GM18499 (cell line): Measurements from ENCODE around the gene SEC23IP.
"Not testable (repeated sequence)": the region's sequence is repeated elsewhere in the genome, so short reads cannot be mapped to it uniquely, and the experiment has no call there.

Experiments
- ATAC-seq: cut with Tn5 transposase; IDR thresholded peaks from one replicate; pipeline ENCODE4 v1.9.1; 2021; ENCODE audit warnings: moderate number of reproducible peaks; ENCODE audit not compliant: insufficient read depth, unreplicated experiment

Gene SEC23IP

DNA sequence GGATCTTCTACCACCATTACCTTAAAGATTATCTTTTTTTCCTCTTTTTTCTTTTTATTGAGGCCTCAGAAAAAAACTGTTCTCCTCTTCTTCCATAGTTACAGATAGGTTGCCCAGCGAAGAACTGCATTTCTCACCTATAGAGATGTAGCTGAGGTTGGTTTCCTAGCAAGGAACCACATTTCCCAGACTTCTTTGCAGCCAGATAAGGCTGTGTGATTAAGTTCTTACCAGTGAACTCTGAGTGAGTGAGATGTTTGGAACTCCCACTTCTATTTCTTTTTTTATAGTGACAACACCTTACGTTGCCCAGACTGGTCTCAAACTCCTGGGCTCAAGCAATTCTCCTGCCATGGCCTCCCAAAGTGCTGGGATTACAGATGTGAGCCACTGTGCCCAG is 14.0 kb upstream of the SEC23IP start:
- no peak for ATAC-seq

DNA sequence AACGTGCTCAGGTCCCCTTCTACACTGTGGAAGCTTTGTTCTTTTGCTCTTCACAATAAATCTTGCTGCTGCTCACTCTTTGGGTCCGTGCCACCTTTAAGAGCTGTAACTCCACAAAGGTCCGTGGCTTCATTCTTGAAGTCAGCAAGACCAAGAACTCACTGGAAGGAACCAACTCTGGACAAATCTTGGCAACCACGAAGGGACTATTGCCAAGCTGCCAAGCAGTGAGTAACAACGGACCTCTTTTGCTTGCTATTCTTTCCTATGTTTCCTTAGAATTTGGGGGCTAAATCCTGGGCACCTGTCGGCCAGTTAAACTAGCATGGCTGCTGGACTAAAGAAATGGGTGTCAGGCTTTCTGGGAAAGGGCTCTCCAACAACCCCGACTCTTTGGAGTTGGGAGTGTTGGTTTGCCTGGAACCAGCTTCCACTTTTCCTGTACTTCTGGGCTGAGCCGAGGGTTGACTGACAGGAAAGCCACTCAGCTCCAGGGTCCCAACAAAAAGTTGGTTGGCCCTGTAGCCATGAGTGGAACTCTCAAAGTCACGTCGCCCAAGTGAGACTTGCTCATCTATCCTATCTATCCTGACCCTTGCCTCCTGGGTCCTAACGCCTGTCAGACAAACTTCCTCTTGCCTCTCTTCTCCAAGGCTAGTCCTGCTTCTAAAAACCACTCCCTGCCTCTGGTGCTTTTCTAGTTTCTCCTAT is 8.5 kb upstream of the SEC23IP start:
- ATAC-seq: not testable (repeated sequence)

- not testable (repeated sequence) for ATAC-seq
These were observed 6.5 kb upstream of the SEC23IP start for GRCh38 chr10:119886070-119886469.

DNA sequence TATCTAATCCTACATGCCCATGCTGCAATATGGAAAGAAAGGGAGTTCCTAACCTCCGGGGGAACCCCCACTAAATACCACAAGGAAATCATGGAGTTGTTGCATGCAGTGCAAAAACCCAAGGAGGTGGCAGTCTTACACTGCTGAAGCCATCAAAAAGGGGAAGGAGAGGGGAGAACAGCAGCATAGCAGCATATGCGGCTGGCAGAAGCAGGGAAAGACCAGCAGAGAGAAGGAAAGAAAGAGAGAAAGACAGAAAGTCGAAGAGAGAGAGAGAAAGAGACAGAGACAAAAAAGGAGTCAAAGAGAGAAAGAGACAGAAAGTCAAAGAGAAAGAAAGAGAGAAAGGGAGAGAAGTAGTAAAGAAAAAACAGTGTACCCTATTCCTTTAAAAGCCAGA is 3.8 kb upstream of the SEC23IP start:
- not testable (repeated sequence) for ATAC-seq

DNA sequence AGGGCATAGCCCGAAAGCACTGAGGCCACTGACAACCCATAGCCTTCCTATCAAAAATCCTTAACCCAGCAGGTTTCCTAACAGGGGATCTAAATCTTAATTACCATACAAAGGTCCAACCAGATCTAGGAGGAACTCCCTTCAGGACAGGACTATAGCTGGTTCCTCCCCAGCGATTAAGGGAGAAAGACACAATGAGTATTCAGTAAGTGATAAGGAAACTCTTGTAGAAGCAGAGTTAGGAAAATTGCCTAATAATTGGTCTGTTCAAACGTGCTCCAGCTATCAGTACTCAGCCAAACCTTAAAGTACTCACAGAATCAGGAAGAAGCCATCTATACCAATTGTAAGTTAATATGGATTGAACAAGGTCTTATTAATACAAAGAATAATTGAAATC is 3.3 kb upstream of the SEC23IP start:
- not testable (repeated sequence) for ATAC-seq

GRCh38 chr10:119890307-119890706 is 2.2 kb upstream of the SEC23IP start:
- ATAC-seq: not testable (repeated sequence)

GRCh38 chr10:119891849-119892187 is 712 bp upstream of the SEC23IP start:
- ATAC-seq: not testable (repeated sequence)

GRCh38 chr10:119893074-119893473 is 544 bp downstream of the SEC23IP start:
- no peak for ATAC-seq

GRCh38 chr10:119893845-119894427 is 1.4 kb downstream of the SEC23IP start:
- ATAC-seq: no peak

DNA sequence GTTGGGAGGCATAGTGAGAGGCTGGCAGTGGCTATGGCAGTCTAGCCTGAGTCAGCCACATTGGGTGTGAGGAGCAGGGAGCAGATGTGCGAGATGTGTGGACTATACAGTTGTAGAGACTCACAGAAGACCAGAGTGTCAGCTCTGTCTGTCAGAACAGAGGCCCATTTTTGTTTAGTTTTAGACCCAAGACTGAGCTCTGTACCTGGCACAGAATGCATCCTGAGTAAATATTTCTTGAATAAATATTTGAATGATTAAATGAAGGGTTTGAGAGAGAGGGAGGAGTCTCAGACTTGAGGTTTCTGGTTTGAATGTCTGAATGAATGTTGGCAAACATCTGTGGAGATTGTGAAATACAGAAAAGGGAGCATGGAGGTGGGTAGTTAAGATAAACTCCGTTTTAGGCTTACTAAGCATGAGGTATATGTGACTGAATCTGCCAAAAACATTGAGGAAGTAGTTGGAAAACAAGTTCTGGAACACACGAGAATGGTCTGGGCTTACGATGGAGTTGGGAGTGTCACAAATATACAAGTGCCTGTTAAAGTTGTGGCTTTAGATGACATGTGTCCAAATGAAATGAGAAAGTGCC is 3.6 kb downstream of the SEC23IP start:
- ATAC-seq: no peak

DNA sequence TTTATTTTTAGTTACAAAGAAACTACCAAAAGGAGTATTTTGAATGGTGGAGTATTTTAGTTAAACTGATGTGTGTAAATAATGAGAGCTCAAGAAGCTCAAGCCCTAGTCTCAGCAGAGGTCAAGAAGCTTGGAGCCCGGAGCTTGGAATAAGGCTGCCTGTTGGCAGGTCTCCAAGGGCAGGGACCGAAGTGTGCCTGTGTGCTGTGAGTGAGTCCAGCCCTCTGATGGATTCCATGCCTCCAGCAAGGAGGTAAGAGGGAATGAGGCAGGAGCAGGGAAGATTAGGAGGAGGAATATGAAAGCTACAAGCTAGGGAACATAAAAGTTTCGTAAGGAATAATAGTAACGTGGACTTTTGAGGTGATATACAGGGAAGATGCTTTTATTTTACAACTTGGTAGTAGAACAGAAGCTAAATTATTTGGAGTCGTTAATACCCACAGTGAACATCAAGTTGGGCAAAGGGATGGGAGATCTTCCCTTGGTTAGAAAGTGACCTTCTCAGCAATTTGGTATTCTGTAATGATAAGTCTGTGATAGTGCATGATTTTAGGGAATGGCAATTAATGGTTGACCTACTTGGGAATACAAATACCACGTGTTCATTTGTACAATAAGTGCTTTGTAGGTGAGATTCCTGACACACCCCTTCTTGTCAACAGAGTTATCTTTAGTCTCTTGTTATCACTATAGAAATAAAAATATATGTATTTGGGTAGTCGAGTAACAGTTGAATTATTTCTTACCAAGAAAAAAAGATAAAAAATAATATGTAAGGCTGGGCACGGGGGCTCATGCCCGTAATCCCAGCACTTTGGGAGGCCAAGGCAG is 4.6 kb downstream of the SEC23IP start:
- no peak for ATAC-seq

DNA sequence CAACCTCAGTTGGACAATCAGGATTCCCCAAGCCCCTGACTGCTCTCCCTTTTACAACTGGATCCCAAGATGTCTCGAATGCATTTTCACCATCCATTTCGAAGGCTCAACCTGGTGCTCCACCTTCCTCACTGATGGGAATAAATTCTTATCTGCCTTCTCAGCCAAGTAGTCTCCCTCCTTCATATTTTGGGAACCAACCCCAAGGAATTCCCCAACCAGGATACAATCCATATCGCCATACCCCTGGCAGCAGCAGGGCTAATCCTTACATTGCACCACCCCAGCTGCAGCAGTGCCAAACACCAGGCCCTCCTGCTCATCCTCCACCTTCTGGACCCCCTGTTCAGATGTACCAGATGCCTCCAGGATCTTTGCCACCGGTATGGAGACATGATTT is 6.0 kb downstream of the SEC23IP start:
- ATAC-seq: no peak

DNA sequence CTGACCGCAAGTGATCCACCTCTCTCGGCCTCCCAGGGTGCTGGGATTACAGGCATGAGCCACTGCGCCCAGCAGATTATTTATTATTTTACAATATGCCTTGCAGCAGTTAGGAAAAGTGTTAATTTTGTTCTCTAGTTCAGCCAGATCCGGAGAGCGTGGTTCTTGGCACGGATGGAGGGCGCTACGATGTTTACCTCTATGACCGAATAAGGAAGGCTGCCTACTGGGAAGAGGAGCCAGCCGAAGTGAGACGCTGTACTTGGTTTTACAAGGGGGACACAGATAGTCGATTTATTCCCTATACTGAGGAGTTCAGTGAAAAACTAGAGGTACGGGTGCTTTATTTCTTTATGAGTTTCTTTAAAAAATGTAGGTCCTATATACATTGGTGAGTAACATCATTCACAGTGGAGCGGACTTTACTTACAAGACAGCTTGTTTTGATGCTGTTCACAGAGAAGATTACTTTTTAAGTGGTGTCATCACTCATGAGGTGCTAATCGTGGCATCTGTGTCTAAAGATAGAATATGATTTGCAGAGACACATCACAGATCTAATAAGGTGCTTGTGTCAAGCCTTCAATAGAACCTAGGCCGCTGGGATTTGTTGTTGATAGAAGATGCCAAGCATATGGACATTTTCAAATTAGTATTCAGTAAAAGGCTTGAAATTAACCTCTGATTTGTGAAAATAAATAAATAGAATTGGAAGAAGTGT is 11.6 kb downstream of the SEC23IP start:
- ATAC-seq: no peak

- ATAC-seq: not testable (repeated sequence)
These were observed 15.2 kb downstream of the SEC23IP start for GRCh38 chr10:119907695-119908094.

DNA sequence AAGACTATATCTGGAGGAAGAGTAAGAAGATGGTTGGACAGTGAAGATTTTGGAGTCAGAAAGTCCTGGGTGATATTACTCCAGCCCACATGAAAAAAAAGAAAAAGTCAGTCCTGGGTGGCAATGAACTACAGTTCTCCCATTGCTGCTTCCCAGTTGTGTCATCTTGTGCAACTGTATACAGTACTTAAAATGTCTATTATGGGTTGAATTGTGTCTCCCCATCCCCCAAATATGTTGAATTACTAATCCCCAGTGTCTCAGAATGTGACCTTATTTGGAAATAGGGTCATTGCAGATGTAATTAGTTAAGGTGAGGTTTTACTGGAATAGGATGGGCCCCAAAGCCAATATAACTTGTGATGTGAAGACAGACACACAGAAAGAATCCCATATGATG is 15.6 kb downstream of the SEC23IP start:
- ATAC-seq: no peak

DNA sequence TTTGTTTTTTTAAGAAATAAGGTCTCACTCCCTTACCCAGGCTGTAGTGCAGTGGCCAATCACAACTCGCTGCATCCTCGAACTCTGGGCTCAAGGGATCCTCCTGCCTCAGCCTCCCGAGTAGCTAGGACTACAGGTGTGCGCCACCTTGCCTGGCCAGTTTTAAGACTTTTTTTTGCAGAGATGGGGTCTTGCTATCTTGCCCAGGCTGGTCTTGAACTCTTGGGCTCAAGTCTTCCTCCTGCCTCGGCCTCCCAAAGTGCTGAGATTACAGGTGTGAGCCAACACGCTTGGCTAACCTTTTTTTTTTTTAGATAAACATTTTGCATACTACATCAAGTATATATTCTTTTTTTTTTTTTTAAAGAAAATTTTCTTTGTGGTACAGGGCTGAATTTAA is 18.2 kb downstream of the SEC23IP start:
- ATAC-seq: no peak

DNA sequence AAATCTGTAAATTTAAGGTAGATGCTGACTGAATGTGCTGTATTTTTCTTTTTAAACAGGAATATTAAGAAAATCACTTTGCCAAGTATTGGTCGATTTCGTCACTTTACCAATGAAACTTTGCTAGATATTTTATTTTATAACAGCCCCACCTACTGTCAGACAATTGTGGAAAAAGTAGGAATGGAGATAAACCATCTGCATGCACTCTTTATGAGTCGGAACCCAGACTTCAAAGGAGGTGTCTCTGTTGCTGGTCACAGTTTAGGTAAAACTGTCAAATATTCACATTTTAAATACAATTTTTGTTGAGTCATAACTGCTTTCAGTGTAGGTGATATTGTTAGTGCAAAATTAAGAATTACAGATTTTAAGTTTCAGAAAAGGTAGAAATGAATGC is 25.2 kb downstream of the SEC23IP start:
- ATAC-seq: no peak

DNA sequence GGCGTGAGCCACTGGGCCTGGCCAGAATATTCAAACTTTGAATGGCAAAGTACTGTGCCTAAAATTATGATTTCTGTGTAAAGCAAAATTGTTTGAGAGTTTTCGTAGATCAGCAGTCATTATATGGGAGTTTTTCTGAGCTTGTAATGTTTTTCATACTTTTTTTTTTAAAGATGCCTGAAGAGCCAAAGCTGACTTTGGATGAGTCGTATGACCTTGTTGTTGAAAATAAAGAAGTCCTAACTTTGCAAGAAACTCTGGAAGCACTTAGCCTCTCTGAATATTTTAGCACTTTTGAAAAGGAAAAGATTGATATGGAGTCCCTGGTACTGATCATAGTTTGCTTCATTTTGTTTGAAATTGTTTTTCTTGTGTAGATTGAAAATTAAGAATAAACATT is 26.7 kb downstream of the SEC23IP start:
- ATAC-seq: no peak

- no peak for ATAC-seq
These were observed 27.3 kb downstream of the SEC23IP start for GRCh38 chr10:119919826-119920225.

GRCh38 chr10:119928411-119928810 is 35.9 kb downstream of the SEC23IP start:
- ATAC-seq: no peak
